ENCODE results near the gene LIMS2. TPM values are rescaled to one million over a fixed set of nuclear protein-coding genes. Genes with fewer than 3 reads are reported as not detected.

The LIMS2 gene
- total and polyA plus RNA-seq, 2 donors, result 18.7 to 346 TPM

DNA sequence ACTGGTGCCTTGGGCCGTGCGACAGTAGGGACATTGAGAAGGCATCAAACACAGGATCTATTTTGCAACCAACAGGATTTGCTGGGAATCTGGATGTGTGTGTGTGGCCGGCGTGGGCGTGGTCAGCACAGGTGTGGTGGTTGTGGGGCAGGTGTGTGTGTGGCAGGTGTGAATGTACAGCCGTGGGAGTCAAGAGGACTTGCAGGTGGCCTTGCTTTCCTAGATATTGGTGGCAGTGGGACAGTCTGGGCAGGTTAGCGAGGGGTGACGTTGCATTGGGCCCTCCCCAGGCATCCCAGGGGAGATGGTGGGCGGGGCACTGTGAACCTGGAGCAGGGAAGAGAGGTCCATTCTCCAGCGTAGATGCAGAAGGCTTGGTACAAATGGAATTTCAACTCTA lies 3.2 kb upstream of the LIMS2 start:
- Histone ChIP-seq H3K27ac (ENCODE audit: low read depth) (no peak overlapping the region), H3K4me1 (ENCODE audit: insufficient read depth) (no peaks in the 10 kb centered on the region), H3K36me3 (ENCODE audit: insufficient read depth) (no peaks in the 10 kb centered on the region), H3K4me3 (ENCODE audit: low read depth, low read length) (no peak overlapping the region)
- WGBS, result 92% methylated on average over 10 of the region's 10 CpGs
- no peak for DNase-seq (ENCODE audit: extremely low spot score)

DNA sequence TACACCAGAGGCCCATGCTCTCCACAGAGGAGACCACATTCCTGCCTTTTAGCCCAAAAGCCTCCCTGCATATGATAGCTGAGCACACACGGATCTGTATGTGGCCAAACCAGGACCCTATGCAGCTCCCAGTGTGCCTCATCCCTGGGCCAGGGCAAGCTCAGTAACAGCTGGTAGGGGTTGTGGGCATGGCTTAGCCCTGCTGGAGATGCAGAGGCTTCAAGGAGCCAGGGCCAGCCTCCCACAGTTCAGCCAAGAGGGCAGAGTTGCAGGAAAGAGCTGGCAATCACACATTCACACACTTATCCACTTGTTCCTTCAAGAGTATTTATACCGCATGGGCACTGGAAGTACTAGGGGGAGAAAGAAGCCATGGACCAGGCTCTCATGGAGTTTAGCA lies 1.6 kb upstream of the LIMS2 start:
- Histone ChIP-seq H3K4me3 (ENCODE audit: low read depth, low read length) (no peak overlapping the region), H3K4me1 (ENCODE audit: insufficient read depth) (no peaks in the 10 kb centered on the region), H3K27ac (ENCODE audit: low read depth) (no peak overlapping the region), H3K36me3 (ENCODE audit: insufficient read depth) (no peaks in the 10 kb centered on the region)
- DNase-seq (ENCODE audit: extremely low spot score), result no peak
- WGBS, result 76% methylated on average over 2 of the region's 2 CpGs

DNA sequence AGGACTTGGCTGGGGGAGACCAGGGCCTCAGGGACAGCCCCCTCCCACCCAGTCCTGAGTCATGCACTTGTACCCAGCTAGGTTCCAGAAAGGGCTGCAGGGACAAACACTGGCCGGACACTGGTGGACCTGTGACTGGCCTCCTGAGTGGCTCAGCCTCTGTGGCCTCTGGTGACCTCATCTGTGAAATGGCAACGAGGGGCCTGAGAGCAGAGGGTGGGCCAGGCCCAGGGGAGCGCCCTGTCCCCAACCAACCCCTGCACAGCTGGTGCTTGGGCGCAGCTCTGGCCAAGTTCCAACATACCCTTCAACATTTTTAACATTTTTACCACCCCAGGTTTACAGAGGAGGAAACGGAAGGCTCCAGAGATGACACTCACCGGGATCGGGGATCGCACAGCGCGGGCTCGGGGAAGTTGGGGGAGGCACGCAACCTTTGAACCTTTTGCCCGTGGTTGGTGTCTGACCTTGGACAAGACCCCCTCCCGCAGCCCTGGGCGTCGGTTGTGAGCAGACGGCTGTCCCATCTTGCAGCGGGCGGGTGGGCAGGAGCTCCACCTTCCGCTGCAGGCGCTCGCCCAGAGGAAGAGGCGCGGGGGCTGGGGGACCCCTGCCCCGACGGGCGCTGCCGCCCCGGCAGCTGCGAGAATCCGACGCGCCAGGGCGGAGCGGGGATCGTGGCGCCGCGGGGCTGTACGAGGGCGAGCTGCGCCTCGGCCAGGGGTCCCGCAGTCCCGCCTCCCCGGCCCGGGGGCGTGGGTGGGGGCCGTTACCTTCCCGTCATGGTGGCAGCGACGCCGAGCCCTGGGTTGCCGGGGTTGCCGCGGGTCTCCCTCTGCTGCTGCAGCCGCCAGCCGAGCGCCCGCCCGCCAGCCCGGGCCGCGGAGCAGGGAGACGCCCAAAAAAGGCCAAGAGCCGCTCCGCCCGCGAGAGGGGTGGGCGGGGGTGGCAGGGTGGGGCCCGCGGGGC lies 805 bp downstream of the LIMS2 start:
- H3K36me3 ChIP-seq (ENCODE audit: insufficient read depth), result no peaks in the 10 kb centered on the region
- WGBS, result 3% methylated on average over 72 of the region's 72 CpGs
- H3K4me1 ChIP-seq (ENCODE audit: insufficient read depth), result no peaks in the 10 kb centered on the region
- peak overlapping the region; percentile 51 for H3K27ac ChIP-seq (ENCODE audit: low read depth)
- H3K4me3 ChIP-seq (ENCODE audit: low read depth, low read length), result peak overlapping the region; percentile 73
- no peak for DNase-seq (ENCODE audit: extremely low spot score)

DNA sequence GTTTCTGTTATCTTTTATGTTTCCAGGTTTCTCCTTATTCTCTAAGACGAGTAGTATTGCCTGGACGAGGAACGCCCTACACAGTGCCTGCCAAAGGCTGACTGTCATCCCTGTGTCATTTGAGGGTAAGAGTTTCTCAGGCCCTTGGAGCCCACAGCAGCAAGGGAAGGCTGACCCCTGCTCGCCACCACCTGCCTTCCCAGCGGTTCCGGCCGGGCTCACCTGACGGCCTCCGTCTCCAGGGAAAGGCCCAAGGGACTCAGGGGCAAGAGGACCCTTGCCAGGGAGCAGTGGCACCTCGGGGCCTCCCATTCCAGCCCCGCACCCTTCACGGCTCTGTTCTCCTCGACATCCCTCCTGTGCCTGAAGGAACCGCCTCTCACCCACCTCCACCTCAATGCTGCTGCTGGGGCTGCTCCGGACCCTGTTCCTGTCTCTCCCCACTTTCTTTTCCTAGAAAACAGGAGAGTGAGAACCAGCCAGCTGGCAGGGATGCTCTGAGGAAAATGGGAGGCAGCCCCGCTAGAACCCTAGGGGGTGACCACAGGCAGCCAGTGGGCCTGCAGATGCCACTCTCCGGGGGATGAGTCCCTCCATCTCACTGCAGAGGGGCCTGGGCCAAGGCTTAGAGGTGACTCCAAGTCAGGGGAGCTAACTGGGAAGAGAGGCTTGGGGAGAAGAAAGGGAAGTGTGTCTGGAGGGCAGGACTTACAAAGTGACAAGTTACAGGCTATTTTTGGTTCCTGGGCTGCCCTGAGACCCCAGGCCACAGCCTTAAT lies 1.9 kb downstream of the LIMS2 start:
- no peaks in the 10 kb centered on the region for H3K4me1 ChIP-seq (ENCODE audit: insufficient read depth)
- peak overlapping the region; percentile 73 for H3K4me3 ChIP-seq (ENCODE audit: low read depth, low read length)
- H3K27ac ChIP-seq (ENCODE audit: low read depth), result peak overlapping the region; percentile 38
- 49% methylated on average over 17 of the region's 17 CpGs for WGBS
- no peak for DNase-seq (ENCODE audit: extremely low spot score)
- H3K36me3 ChIP-seq (ENCODE audit: insufficient read depth), result no peaks in the 10 kb centered on the region

DNA sequence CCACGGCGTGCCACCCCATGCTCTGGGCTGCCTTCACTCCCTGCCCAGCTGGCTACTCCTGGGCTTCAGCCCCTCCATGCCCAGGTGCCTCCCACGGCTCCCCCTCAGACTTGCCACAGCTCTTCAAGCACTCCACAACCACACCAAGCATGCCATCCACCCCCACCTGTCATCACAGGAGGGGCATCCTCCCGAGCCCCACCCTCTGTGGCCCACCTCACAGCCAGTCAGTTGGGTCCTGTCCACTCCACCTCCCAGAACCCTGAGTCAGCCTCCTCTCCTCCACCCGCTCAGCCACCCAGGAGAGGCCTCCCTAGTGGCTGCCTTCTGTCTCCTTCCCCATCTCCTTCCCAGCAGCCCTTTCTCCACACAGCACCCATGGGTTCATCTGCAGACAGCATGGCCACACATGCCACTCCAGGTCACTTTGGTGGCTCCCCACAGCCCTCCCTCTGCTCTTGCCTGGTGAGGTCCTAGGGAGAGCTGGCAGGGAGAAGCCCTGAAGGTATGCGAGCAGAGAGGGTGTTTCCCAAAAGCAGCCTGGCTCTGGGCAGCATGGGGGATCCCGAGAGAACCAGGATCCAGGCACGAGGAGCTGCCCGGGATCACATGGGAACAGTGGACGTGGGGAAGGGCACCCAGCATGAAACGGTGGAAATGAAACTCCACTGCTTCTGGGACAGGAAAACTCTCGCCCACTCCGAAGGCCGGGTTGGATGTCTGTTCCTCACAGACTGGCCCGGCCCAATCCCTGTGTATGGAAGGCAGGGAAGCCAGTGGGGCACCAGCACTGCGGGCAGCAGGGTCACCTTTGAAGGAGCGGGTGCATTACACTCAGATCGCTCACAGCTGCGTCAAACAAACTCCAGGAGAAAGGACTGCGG lies 2.7 kb downstream of the LIMS2 start:
- WGBS, result 45% methylated on average over 20 of the region's 20 CpGs
- no peaks in the 10 kb centered on the region for H3K36me3 ChIP-seq (ENCODE audit: insufficient read depth)
- no peak for DNase-seq (ENCODE audit: extremely low spot score)
- H3K4me1 ChIP-seq (ENCODE audit: insufficient read depth), result no peaks in the 10 kb centered on the region
- peak overlapping the region; percentile 73 for H3K4me3 ChIP-seq (ENCODE audit: low read depth, low read length)
- peak overlapping the region; percentile 53 for H3K27ac ChIP-seq (ENCODE audit: low read depth)

DNA sequence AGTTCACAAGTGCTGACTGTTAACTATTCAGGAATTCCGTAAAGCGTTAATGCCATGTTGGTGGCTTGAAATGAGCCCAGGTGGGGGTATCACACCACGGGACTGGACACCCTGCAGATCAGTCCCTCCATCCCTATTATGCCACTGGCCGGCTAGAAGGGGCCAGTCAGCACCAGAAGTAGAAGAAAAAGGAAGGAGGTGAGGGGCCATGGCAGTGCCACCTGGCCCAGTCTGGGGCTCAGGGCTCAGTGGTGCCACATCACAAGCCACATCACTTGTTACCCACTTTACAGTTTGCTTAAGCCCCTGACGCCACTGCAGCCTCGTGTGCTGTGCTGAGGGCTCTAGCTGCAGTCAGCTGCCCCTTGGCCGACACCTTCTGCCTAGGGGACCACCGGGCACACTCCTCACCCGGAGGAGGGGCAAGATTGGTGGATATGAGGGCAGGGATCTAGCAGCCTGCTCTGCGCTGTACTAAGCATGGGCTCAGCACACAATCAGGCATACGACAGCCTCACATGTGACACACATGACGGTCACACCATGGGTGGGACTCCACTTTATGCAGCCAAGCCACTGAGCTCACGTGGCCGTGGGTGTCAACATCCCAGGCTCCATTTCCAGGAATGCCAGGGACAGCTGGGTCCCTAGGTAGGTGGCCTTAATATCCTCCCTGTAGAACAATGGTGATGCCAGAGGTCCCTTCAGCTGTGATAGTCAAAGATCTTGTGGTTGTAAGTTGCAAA lies 3.6 kb downstream of the LIMS2 start:
- DNase-seq (ENCODE audit: extremely low spot score), result no peak
- H3K4me1 ChIP-seq (ENCODE audit: insufficient read depth), result no peaks in the 10 kb centered on the region
- WGBS, result 59% methylated on average over 14 of the region's 14 CpGs
- no peak overlapping the region for H3K27ac ChIP-seq (ENCODE audit: low read depth)
- no peak overlapping the region for H3K4me3 ChIP-seq (ENCODE audit: low read depth, low read length)
- no peaks in the 10 kb centered on the region for H3K36me3 ChIP-seq (ENCODE audit: insufficient read depth)

DNA sequence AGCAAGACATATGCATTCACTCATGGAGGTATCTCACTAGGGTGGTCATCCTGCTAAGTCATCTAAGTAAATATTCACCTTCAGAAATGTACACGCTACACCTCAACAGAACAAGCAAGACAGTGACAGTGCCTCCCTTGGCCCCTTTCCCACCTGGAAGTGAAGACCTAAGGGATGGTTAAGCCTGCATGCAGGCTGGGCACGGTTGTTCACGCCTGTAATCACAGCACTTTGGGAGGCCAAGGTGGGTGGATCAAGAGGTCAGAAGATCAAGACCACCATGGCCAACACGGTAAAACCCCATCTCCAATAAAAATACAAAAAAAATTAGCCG lies 4.4 kb downstream of the LIMS2 start:
- no peak overlapping the region for H3K4me3 ChIP-seq (ENCODE audit: low read depth, low read length)
- no peak for DNase-seq (ENCODE audit: extremely low spot score)

DNA sequence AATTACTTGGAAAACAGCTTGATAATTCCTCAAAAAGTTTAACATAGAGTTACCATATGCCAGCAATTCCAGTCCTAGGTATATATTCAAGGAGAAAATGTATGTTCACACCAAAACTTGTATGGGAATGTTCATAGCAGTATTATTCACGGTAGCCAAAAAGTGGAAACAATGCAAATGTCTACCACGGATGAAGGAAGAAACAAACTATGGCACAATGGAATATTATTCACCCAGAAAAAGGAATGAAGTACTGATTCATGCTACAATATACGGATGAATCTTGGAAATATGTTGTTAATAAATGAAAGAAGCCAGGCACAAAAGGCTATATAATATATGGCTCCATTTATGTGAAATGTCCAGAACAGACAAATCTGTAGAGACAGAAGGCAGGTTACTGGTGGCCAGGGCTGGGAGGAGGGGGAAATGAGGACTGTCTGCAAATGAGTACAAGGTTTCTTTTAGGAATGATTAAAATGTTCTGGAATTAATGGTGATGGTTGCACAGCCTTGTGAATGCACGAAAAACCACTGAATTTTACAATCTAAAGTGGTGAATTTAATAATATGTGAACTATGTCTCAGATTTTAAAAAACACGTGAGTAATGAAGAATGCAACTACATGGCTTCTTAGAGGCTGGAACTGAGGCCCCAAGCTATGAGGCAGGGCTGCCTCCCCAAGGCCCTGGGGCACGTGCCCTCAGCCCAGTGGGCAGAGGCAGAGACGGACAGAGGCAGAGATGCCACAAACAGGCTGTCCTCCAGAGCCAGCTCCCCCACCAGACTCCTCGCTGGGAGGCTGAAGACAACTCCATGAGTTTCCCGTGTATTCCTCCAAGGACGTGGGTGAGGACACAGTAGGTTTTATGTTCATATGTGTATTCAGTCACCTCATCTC lies 5.0 kb downstream of the LIMS2 start:
- 62% methylated on average over 10 of the region's 10 CpGs for WGBS
- H3K36me3 ChIP-seq (ENCODE audit: insufficient read depth), result no peaks in the 10 kb centered on the region
- DNase-seq (ENCODE audit: extremely low spot score), result no peak
- H3K4me3 ChIP-seq (ENCODE audit: low read depth, low read length), result no peak overlapping the region
- H3K4me1 ChIP-seq (ENCODE audit: insufficient read depth), result no peaks in the 10 kb centered on the region
- H3K27ac ChIP-seq (ENCODE audit: low read depth), result no peak overlapping the region

More for the DNA sequence above, 4.4 kb downstream of the LIMS2 start:
- no peaks in the 10 kb centered on the region for H3K36me3 ChIP-seq (ENCODE audit: insufficient read depth)
- no peak overlapping the region for H3K27ac ChIP-seq (ENCODE audit: low read depth)
- WGBS, result 68% methylated on average over 5 of the region's 5 CpGs
- H3K4me1 ChIP-seq (ENCODE audit: insufficient read depth), result no peaks in the 10 kb centered on the region

DNA sequence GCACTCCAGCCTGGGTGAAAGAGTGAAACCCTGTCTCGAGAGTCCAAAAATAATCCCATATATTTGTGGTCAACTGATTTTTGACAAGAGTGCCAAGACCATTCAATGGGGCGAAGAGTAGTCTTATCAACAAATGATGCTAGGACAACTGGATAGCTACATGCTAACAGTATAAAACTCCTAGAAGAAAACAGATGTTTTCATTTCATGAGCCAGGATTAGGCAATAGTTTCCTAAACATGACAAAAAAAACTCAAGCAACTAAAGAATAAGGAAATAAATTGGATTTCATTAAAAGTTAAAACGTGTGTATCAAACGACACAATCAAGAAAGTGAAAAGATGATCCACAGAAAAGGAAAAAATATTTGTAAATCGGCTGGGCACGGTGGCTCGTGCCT lies 6.3 kb downstream of the LIMS2 start:
- H3K4me3 ChIP-seq (ENCODE audit: low read depth, low read length), result no peak overlapping the region
- 51% methylated on average over 7 of the region's 7 CpGs for WGBS

DNA sequence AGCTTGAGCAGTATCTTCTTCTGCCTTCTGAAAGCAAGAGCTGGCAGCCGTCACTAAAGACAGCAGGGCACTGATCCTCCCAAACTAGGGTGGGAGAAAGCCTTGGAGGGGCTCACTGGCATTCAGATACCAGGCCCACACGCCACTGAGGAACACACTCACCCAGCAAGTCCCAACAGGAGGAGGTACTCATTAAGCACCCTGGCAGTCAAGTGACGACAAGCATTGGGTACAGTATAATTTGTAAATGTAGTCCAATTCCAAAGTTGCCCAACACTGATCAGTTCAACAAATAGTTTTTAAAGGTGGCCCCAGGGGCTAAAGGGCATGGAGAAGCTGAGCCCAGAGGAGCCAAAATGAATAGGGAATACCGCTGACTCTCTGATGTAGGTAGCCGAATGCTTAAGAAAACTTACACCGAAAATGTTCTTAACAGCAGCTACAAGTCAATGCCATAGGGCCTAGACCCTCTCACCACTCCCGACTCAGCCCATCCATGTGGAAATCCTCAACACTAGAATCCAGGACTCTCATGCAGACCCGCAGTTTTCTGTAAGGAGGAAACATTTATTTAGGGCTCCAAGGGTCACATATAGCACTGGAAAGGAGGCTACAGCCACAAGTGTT lies 9.9 kb downstream of the LIMS2 start:
- no peak for DNase-seq (ENCODE audit: extremely low spot score)
- Histone ChIP-seq H3K27ac (ENCODE audit: low read depth) (no peak overlapping the region), H3K36me3 (ENCODE audit: insufficient read depth) (no peaks in the 10 kb centered on the region), H3K4me3 (ENCODE audit: low read depth, low read length) (no peak overlapping the region), H3K4me1 (ENCODE audit: insufficient read depth) (no peaks in the 10 kb centered on the region)
- WGBS, result 69% methylated on average over 8 of the region's 8 CpGs

More for the DNA sequence above, 6.3 kb downstream of the LIMS2 start:
- no peak for DNase-seq (ENCODE audit: extremely low spot score)
- Histone ChIP-seq H3K27ac (ENCODE audit: low read depth) (no peak overlapping the region), H3K36me3 (ENCODE audit: insufficient read depth) (no peaks in the 10 kb centered on the region), H3K4me1 (ENCODE audit: insufficient read depth) (no peaks in the 10 kb centered on the region)

DNA sequence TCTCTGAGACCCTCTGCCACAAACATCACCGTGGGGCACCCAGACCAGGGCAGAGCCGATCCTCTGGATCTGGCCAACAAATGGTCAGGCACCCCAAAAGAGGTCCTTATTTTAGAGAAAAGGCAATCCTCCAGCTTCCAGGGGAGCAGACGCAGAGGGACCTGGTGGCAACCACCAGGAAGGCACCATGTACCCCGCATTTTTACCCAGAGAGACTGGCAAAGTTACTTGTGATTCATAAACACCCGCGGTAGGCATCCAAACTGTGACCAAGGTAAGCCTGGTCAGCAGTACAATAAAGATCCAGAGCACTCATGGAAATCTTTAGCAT lies 10.5 kb downstream of the LIMS2 start:
- 69% methylated on average over 6 of the region's 6 CpGs for WGBS
- Histone ChIP-seq H3K4me1 (ENCODE audit: insufficient read depth) (no peaks in the 10 kb centered on the region), H3K36me3 (ENCODE audit: insufficient read depth) (no peaks in the 10 kb centered on the region), H3K4me3 (ENCODE audit: low read depth, low read length) (no peak overlapping the region), H3K27ac (ENCODE audit: low read depth) (no peak overlapping the region)
- no peak for DNase-seq (ENCODE audit: extremely low spot score)

Data from urinary bladder (tissue), 4 donors.